ENCODE results near the gene WDR91. TPM values are rescaled to one million over a fixed set of nuclear protein-coding genes. Genes with fewer than 3 reads are reported as not detected.

The WDR91 gene
- total RNA-seq, 4 donors from 2014 or later, result 18.7 to 37.1 (median 30.0) TPM

DNA sequence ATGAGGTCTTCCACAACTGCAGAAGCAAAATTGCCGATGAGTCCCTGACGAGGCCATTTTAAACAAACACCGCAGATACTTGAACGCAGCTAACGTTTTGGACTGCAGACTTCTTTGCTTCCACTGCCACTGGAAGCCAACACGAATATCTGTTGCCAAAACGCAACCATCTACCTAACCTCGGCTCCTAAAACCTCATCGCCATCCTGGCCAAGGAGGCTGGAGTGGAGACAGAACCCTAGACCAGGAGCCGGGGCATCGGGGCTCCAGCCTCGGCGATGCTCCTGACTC, 493 bp downstream of the WDR91 start:
- H3K27ac ChIP-seq, result peak overlapping the region; percentile 93 to 98 (median 95)
- WGBS, 2 donors (ENCODE audit: low coverage in 1 of 2), result 4% methylated on average over 9 of the region's 13 CpGs; no CpG with 5 or more reads in 1 of the 2 donors
- peaks cover 0 to 36% (median 9%) of the 10 kb centered on the region in 3 donors for H3K4me1 ChIP-seq
- H3K36me3 ChIP-seq, result peaks cover 0 to 15% of the 10 kb centered on the region in 2 donors
- no peaks in the 10 kb centered on the region for H3K9me3 ChIP-seq
- no peak for TF ChIP-seq EP300 (IDR thresholded peaks at IDR 0.05)
- peak overlapping the region; percentile 91 to 93 for H3K4me3 ChIP-seq
- no peaks in the 10 kb centered on the region for H3K27me3 ChIP-seq
- peak; percentile 1 for ATAC-seq

DNA sequence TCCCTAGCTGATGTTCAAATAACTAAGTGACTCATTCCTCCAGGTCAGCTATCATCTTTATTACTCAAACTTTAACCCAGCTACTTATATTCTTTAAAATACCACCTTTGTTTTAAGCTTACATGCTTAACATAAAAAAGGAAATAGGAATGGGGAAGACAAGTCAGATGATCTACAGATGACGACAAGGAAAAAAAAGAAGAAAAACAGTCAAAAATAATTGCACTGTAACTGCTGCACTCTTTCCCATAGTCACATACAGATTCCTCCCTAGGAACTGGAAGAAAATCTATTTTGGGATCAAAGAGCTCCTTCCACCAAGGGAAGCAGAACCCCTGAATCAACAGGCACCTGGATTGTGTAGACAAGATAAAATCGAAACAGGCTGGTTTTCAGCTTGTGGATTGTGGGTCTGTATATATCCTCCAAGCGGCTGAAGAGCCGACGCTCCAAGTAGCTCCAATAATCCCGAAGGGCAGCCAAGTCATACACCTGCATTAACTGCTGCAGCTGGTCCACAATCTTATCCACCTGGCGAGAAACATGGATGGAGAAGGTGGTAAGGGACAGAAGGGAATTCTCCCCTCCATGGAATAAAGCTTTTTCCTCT, 2.0 kb downstream of the WDR91 start:
- H3K27ac ChIP-seq, result peak overlapping the region in 1 of 4 donors; percentile 23
- H3K4me1 ChIP-seq, result peaks cover 0 to 45% (median 9%) of the 10 kb centered on the region in 3 donors
- TF ChIP-seq POLR2AphosphoS5 (IDR thresholded peaks at IDR 0.05), result no peak
- no peak for TF ChIP-seq POLR2A (IDR thresholded peaks at IDR 0.05)
- TF ChIP-seq, protein P1, sequence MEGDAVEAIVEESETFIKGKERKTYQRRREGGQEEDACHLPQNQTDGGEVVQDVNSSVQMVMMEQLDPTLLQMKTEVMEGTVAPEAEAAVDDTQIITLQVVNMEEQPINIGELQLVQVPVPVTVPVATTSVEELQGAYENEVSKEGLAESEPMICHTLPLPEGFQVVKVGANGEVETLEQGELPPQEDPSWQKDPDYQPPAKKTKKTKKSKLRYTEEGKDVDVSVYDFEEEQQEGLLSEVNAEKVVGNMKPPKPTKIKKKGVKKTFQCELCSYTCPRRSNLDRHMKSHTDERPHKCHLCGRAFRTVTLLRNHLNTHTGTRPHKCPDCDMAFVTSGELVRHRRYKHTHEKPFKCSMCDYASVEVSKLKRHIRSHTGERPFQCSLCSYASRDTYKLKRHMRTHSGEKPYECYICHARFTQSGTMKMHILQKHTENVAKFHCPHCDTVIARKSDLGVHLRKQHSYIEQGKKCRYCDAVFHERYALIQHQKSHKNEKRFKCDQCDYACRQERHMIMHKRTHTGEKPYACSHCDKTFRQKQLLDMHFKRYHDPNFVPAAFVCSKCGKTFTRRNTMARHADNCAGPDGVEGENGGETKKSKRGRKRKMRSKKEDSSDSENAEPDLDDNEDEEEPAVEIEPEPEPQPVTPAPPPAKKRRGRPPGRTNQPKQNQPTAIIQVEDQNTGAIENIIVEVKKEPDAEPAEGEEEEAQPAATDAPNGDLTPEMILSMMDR (IDR thresholded peaks at IDR 0.05), result no peak
- no peak for TF ChIP-seq EP300 (IDR thresholded peaks at IDR 0.05)
- no peak overlapping the region for H3K4me3 ChIP-seq
- 88 to 95% methylated on average over 2 to 7 of the region's 7 CpGs for WGBS, 2 donors (ENCODE audit: low coverage in 1 of 2)
- H3K27me3 ChIP-seq, result no peaks in the 10 kb centered on the region
- H3K36me3 ChIP-seq, result peaks cover 0 to 30% of the 10 kb centered on the region in 2 donors
- ATAC-seq, result no peak
- H3K9me3 ChIP-seq, result no peaks in the 10 kb centered on the region

DNA sequence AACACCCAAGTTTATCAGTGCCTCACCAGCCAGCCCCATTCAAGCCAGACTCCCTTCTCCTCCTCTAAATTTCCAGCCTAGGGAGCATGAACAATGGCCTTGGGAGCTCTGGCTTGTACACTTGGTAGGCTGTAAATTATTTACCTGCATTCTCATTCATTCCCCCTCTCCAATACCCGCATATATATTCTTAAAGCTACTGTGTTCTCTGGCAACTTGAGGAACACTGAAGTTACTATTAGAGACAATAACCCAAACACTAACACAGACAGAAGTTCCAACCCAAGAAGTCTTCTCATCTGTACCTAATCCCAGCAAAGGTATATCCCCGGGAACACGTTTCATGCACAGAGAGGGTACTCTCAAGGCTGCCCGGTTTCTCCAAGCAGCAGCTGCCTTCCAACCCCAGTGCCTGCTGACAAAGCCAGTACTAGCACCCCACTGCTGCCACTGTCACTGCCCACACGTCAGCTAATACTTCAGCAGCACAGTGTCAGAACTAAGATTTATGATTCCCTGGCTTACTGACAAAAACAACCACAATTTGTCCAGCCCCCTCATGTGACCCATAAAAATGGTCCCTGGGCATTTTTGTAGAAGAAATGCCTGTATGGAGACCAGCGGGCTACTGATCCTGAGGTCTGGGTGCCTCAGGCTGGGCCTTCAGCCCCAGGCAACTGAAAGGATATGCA, 3.1 kb downstream of the WDR91 start:
- peaks cover 0 to 40% of the 10 kb centered on the region in 2 donors for H3K36me3 ChIP-seq
- WGBS, 2 donors (ENCODE audit: low coverage in 1 of 2), result 65 to 80% methylated on average over 1 to 3 of the region's 6 CpGs
- no peak for ATAC-seq
- H3K27ac ChIP-seq, result peak overlapping the region in 1 of 4 donors; percentile 8
- TF ChIP-seq POLR2AphosphoS5 (IDR thresholded peaks at IDR 0.05) (no peak), POLR2A (IDR thresholded peaks at IDR 0.05) (no peak), EP300 (IDR thresholded peaks at IDR 0.05) (no peak)
- TF ChIP-seq, protein P1 (IDR thresholded peaks at IDR 0.05), result no peak
- H3K9me3 ChIP-seq, result no peaks in the 10 kb centered on the region
- H3K4me3 ChIP-seq, result no peak overlapping the region
- H3K4me1 ChIP-seq, result peaks cover 0 to 52% (median 9%) of the 10 kb centered on the region in 3 donors
- no peaks in the 10 kb centered on the region for H3K27me3 ChIP-seq

DNA sequence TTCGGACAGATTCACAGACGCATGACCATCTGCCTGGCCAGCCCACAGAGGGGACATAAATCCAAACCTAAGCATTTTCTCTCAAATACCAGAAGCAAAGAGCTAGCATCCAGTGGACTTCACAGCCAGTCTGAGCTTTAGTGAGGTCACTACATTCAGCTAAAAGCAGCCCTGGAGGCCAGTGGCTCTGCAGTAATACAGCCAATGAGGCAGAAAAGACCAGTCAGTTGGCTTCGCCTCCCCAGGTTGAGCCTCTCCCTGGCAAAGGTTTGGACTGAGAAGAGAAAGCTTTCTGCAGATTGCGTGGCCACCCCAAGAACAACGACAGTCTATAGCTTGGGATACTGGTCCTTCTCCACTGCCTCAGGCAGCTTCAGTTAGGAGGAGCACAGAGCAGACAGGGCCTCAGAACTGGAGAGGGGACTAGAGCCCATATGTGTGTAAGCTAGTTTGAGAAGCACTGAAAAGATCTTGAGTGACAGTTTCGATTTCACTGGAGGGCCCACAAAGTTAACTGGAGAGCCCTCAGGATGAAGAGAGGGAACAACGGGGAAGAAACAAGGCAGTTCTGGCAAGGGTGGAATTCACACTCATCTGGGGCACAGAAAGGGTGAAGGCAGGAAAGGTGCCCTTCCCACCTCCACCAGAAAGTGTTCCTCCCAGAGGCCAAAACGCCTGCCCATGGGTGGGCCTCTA, 3.8 kb downstream of the WDR91 start:
- H3K27me3 ChIP-seq, result no peaks in the 10 kb centered on the region
- H3K27ac ChIP-seq, result peak overlapping the region in 1 of 4 donors; percentile 8
- no peak overlapping the region for H3K4me3 ChIP-seq
- TF ChIP-seq EP300 (IDR thresholded peaks at IDR 0.05), result no peak
- TF ChIP-seq, protein P1 (IDR thresholded peaks at IDR 0.05), result no peak
- no peak for TF ChIP-seq POLR2A (IDR thresholded peaks at IDR 0.05)
- TF ChIP-seq POLR2AphosphoS5 (IDR thresholded peaks at IDR 0.05), result no peak
- 96 to 100% methylated on average over 3 to 4 of the region's 8 CpGs for WGBS, 2 donors (ENCODE audit: low coverage in 1 of 2)
- no peaks in the 10 kb centered on the region for H3K9me3 ChIP-seq
- peaks cover 0 to 47% of the 10 kb centered on the region in 2 donors for H3K36me3 ChIP-seq
- no peak for ATAC-seq
- H3K4me1 ChIP-seq, result peaks cover 0 to 59% (median 9%) of the 10 kb centered on the region in 3 donors

DNA sequence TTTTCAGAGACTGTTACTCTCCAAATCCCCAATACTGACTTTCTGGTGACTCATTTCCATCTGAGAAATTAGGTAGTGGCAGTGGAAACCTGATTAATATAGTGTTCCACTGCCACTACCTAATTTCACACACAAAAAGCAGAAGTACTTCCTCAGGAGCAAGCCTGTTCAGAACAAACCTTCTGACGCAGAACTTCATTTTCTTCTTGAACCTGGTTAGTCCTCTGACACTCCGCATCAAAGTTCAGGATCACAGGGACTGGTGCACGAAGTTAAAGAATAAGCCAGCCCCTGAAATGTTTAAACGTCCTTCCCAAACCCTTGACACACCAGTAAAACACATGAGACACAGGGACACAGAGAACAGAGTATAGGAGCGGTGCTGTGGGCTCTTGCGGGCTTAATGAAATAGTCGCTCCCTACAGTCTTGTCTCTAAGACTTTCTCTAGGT, 4.4 kb downstream of the WDR91 start:
- 75 to 95% methylated on average over 3 to 7 of the region's 7 CpGs for WGBS, 2 donors (ENCODE audit: low coverage in 1 of 2)
- H3K27ac ChIP-seq, result no peak overlapping the region
- no peaks in the 10 kb centered on the region for H3K9me3 ChIP-seq
- peaks cover 0 to 62% (median 9%) of the 10 kb centered on the region in 3 donors for H3K4me1 ChIP-seq
- H3K36me3 ChIP-seq, result peaks cover 0 to 53% of the 10 kb centered on the region in 2 donors
- TF ChIP-seq, protein P1 (IDR thresholded peaks at IDR 0.05), result no peak
- TF ChIP-seq EP300 (IDR thresholded peaks at IDR 0.05) (no peak), POLR2AphosphoS5 (IDR thresholded peaks at IDR 0.05) (no peak), POLR2A (IDR thresholded peaks at IDR 0.05) (no peak)
- H3K27me3 ChIP-seq, result no peaks in the 10 kb centered on the region
- no peak for ATAC-seq
- no peak overlapping the region for H3K4me3 ChIP-seq

All from gastroesophageal sphincter (tissue), 4 donors.